Spinal cord (tissue), 10 donors: ENCODE data around the gene PPM1J. TPM values are rescaled to one million over a fixed set of nuclear protein-coding genes. Genes with fewer than 3 reads are reported as not detected.
A peak's percentile ranks its signal among the peaks of the same experiment; 100 is the strongest.

ENCODE experiments used
- DNase-seq, 6 donors: peaks; one replicate each; pipeline versions ENCODE4 v3.0.0 to v3.0.0-alpha.2; 2013 to 2015; ENCODE audit warnings: low spot score in 6 of 6, low read depth in 4 of 6
- H3K27ac ChIP-seq: one replicate; pipeline ENCODE4 v1.5.1; 2013; ENCODE audit warnings: low read depth, low read length, control low read depth
- H3K27me3 ChIP-seq: one replicate; pipeline ENCODE4 v1.6.1; 2013; ENCODE audit warnings: low read length; ENCODE audit not compliant: control insufficient read depth, insufficient read depth
- H3K36me3 ChIP-seq: one replicate; pipeline ENCODE4 v1.6.1; 2013; ENCODE audit warnings: low read length; ENCODE audit not compliant: control insufficient read depth, insufficient read depth
- H3K4me1 ChIP-seq: one replicate; pipeline ENCODE4 v1.6.1; 2013; ENCODE audit warnings: low read length; ENCODE audit not compliant: control insufficient read depth, insufficient read depth
- H3K4me3 ChIP-seq: one replicate; pipeline ENCODE4 v1.5.1; 2013; ENCODE audit warnings: low read depth, low read length, control low read depth
- H3K9me3 ChIP-seq: one replicate; pipeline ENCODE4 v1.6.1; 2013; ENCODE audit warnings: low read length; ENCODE audit not compliant: control insufficient read depth, insufficient read depth
- WGBS: methylation state at CpG from one replicate; pipeline ENCODE4 v1.1.5; 2013; ENCODE audit warnings: missing lambda C conversion rate; ENCODE audit not compliant: insufficient coverage; 5-methylcytosine and 5-hydroxymethylcytosine counted together
- polyA plus RNA-seq, 2 donors: library from polyadenylated mRNA; unstranded; fragments of 120-200 nt; gene quantifications; one replicate each; pipeline ENCODE4 v1.2.1, GENCODE V29; 2013; ENCODE audit not compliant: insufficient read length in 2 of 2
- total RNA-seq, 2 donors: library from RNA; depleted of rRNA in 1 of 2; stranded (reverse); fragments of 120-200 nt in 1 of 2; fragments of >200 nt in 1 of 2; gene quantifications; one replicate each; pipeline versions ENCODE4 v1.2.3 to v1.2.4, GENCODE V29; 2013 to 2014
- donor health status: healthy.

PPM1J gene
- total and polyA plus RNA-seq, 4 donors, result 2.2 to 7.4 (median 5.5) TPM

DNA sequence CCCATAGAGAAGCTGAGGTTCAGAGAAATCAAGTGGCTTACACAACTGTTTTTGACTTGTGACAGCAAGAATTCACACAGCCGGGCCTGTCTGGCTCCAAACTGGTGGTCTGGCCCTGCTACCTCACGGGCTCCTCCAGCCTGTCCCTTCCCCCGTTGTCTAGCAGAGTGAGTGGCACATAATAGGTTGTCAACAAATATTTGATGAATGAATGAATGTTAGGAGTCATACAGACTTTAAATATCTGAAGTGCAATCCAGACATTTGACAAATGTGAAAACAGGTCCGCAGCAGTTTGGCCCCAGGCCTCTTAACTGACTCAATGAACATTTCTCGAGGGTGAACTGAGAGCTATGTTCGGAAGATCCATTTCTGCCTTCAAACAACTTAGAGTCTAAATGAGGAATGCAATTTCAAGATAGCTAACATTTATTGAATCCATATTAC lies 7.1 kb downstream of the PPM1J start:
- no peaks in the 10 kb centered on the region for H3K9me3 ChIP-seq
- peaks cover 2% of the 10 kb centered on the region for H3K36me3 ChIP-seq
- H3K4me1 ChIP-seq, result peaks cover 53% of the 10 kb centered on the region
- H3K27ac ChIP-seq, result no peak overlapping the region
- 74% methylated on average over 4 of the region's 6 CpGs for WGBS
- no peak overlapping the region for H3K4me3 ChIP-seq
- peaks cover 7% of the 10 kb centered on the region for H3K27me3 ChIP-seq
- no peak for DNase-seq

DNA sequence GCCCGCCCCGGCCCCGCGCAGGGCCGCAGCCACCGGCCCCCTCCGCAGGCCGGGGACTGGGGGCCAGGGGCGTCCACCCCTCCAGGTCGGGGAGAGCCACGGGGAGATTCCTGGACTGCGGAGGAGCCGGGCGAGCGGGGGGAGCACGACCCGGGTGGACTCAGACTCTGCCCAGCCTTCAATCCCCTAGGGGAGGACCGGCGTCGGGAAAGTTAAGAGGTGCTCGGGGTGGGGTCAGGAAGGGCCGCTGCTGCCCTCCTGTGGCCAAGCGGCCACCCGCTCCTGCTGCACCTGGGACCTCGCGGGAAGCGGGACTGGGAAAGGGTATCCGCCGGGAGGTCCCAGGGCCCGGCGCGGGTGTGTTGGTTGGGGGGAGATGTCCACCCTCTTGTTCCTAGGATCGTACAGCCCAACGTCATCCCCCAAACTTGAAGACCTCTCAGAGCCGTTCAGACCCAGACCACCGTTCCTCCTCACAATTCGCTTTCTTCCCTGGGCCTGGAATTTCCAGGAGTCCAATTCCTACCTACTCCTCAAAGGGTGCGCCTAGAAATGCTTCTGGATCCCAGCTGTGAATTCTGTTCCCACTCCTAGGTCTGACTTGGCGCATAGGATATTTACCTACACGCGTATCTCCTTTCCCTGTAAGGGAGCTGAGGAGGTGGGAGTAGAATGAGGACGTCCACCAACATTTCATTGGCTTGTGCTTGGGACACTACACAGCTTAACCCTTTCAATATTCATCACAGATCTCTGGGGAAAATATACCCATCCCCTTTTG lies 7.7 kb downstream of the PPM1J start:
- Histone ChIP-seq H3K4me1 (peaks cover 59% of the 10 kb centered on the region), H3K36me3 (peaks cover 8% of the 10 kb centered on the region), H3K27me3 (peaks cover 7% of the 10 kb centered on the region), H3K4me3 (peak overlapping the region; percentile 85), H3K9me3 (no peaks in the 10 kb centered on the region), H3K27ac (peak overlapping the region; percentile 77)
- WGBS, result 5% methylated on average over 27 of the region's 42 CpGs
- DNase-seq, result peak in 3 of 6 donors; percentile 66 to 91 (median 86)

DNA sequence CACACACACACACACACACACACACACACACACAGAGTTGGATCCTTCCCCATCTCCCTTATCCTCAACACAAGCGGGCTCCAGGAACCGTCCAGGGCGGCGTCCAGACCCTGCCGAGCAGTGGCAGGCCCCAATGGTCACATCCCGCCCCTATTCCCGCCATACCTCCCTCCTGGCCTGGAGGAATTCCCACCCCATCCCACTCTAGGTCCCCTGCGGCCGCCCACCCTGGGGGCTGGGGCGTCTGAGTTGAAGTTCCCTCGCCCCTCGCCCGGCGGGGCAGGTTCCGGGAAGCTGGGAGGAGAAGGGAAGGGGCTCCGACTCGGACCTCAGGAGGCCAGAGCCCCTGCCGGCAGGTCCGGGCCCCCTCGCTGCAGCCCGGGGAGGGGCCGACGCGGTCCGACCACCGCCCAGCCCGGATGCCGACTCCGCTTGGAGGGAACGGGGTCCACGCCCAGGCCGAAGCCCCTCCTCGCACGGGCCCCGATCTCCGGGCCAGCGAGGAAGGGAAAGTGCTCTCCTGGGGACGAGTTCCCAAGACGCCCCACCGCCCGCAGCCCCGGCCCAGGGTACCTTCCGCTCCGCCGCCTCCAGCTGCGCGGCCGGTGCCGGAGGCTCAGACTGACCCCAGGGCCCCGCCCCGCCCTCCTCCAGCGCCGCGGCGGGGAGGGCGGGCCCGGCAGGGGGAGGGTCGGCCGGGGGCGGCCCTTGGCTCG lies 8.5 kb downstream of the PPM1J start, which contains the start of gene RHOC:
RHOC (minus strand) TSS at position 623 of the 716 bp plus-strand sequence. CDS start 3,328 bp downstream, outside the sequence.
- peaks cover 16% of the 10 kb centered on the region for H3K36me3 ChIP-seq
- peak in 2 of 6 donors; percentile 38 to 53 for DNase-seq
- H3K27me3 ChIP-seq, result peaks cover 7% of the 10 kb centered on the region
- peaks cover 65% of the 10 kb centered on the region for H3K4me1 ChIP-seq
- peak within 1 kb of the TSS; percentile 95 for H3K27ac ChIP-seq
- peak within 1 kb of the TSS; percentile 85 for H3K4me3 ChIP-seq
- no peaks in the 10 kb centered on the region for H3K9me3 ChIP-seq
- under 1% methylated on average over 53 of the region's 61 CpGs for WGBS

DNA sequence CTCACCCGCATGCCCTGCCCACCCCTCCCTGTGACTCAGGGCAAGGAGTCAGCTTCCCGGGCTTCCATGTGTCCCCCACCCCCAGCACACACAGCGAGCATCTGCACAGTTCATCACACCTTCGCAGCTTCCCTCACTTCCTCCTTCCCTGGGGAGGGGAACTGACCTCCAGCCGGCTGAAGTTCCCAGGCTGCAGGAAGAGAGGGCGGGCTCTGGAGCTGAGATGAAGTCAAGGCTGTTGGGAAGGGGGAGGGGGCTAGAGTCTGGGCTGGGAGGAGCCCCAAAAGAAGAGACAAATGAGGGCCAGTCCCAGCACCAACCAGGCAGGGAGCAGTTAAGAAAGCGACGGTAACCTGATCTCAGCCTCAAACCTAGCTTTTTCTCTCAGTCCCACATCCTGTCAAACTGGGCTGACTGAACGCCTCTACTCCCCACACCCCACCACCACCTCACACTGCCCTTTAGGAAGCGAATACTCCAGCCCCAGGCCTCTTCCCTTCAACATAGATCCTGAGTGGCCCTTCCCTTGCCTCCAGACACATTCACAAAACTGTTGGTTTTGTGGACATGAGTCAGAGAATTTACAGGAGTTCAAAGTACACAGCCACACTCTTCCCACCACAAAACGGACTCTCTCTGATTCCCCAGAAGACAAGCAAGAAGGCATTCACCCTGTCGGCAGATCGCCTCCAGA lies 10.1 kb downstream of the PPM1J start:
- 17% methylated on average over 9 of the region's 13 CpGs for WGBS
- Histone ChIP-seq H3K36me3 (peaks cover 31% of the 10 kb centered on the region), H3K4me1 (peaks cover 73% of the 10 kb centered on the region), H3K9me3 (no peaks in the 10 kb centered on the region), H3K27me3 (peaks cover 4% of the 10 kb centered on the region), H3K27ac (peak overlapping the region; percentile 95), H3K4me3 (peak overlapping the region; percentile 85)
- DNase-seq, result peak in 3 of 6 donors; percentile 61 to 91 (median 74)

DNA sequence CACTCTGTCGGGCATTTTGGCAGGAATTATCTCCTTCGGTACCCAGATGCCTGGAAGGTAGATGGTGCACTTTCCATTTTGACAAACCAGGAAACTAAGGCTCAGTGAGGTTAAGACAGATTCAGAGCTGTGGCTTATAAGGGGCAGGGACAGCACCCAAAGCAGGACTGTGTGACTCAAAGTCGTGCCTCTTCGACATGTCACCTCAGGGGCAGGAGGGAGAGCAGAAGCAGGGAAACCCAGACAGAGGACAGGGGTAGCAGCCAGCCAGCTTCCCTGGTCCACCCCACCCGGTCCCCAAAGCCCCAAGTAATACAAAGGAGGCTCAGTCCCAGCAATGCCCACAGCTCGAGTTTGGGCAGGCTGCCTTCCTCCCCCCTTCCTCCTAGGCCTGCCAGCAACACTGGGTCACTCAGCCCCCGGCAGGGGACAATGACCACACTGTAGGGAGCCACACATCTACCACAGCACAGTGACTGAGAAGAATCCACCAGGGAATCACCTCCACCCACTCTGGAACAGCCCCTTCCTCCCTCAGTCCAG lies 10.7 kb downstream of the PPM1J start:
- H3K9me3 ChIP-seq, result no peaks in the 10 kb centered on the region
- peak in 3 of 6 donors; percentile 35 to 83 (median 59) for DNase-seq
- H3K4me1 ChIP-seq, result peaks cover 79% of the 10 kb centered on the region
- peak overlapping the region; percentile 85 for H3K4me3 ChIP-seq
- WGBS, result 39% methylated on average over 6 of the region's 7 CpGs
- H3K27me3 ChIP-seq, result peaks cover 4% of the 10 kb centered on the region
- H3K36me3 ChIP-seq, result peaks cover 34% of the 10 kb centered on the region
- H3K27ac ChIP-seq, result peak overlapping the region; percentile 95

DNA sequence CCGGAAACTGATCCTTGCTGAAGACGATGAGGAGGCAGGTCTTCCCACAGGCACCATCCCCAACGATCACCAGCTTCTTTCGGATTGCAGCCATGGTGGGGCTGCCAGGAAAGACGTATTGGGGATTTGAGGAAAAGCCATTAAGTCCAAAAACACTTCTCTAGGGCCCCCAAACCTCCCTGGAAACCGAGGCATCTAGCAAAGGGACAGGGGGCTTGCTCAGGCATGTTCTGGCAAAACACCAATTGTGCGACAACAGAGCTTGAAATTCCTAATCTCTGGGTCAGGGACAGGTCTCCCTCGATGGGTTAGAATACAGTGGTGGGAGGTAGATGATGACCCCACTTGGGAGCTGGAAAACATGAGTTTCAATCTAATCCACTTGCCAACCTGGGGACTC lies 11.4 kb downstream of the PPM1J start:
- H3K27ac ChIP-seq, result peak overlapping the region; percentile 95
- peaks cover 81% of the 10 kb centered on the region for H3K4me1 ChIP-seq
- H3K9me3 ChIP-seq, result no peaks in the 10 kb centered on the region
- no peak overlapping the region for H3K4me3 ChIP-seq
- peaks cover 41% of the 10 kb centered on the region for H3K36me3 ChIP-seq
- DNase-seq, result no peak
- WGBS, result 90% methylated on average over 5 of the region's 8 CpGs
- peaks cover 4% of the 10 kb centered on the region for H3K27me3 ChIP-seq

DNA sequence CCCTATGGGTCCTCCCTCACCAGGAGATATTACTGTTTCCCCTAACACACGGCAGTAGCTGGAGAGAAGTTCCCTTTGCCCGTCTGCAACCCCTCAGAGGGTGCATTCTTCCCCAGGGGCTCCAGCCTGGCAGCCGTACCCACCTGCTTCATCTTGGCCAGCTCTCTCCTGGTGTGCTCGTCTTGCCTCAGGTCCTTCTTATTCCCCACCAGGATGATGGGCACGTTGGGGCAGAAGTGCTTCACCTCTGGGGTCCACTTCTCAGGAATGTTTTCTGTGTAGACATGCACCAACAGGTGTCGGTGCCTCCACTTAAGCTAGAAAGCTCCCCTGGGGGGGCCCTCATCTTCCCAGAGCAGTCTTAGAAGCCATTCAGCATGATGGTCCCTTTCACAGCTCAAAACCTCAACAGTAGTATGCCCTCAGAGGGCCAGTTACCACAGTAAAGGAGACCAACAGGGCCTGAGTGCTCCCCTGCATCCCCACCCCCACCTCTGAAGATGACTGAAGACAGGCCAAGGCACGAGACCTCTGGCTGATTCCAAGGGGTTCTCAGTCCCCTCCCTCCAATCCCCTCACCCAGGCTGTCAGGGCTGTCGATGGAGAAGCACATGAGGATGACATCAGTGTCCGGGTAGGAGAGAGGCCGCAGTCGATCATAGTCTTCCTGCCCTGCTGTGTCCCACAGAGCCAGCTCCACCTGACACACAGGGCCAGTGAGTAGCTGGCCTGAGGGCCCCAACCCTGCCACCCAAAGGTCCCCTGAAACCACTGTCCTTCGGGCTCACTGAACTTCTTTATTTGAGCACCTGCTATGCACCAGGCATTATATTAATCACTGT lies 12.5 kb downstream of the PPM1J start:
- Histone ChIP-seq H3K9me3 (no peaks in the 10 kb centered on the region), H3K4me1 (peaks cover 78% of the 10 kb centered on the region), H3K27me3 (peaks cover 4% of the 10 kb centered on the region), H3K27ac (peak overlapping the region; percentile 94), H3K36me3 (peaks cover 52% of the 10 kb centered on the region), H3K4me3 (no peak overlapping the region)
- no peak for DNase-seq
- 78% methylated on average over 10 of the region's 12 CpGs for WGBS

DNA sequence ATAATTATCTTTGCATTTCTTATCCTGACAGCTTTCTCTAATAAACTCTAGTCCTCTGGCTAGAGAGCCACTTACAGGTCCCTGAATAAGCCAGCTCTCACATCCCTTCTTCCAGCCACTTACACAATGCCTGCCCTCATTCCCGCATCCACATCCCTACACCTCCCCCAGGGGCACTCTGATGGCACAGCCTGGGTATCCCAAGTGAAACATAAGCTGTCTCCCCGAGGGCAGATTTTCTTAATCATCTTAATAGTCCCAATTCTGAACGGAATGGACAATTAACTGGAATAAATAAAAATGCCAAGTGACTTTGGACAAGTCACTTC lies 13.1 kb downstream of the PPM1J start:
- Histone ChIP-seq H3K9me3 (no peaks in the 10 kb centered on the region), H3K27me3 (peaks cover 4% of the 10 kb centered on the region), H3K4me3 (no peak overlapping the region), H3K27ac (peak overlapping the region; percentile 94), H3K4me1 (peaks cover 73% of the 10 kb centered on the region), H3K36me3 (peaks cover 53% of the 10 kb centered on the region)
- WGBS, result 67% methylated on average over 1 of the region's 3 CpGs
- no peak for DNase-seq
